ENCODE results near the gene TENM4. TPM values are rescaled to one million over a fixed set of nuclear protein-coding genes. Genes with fewer than 3 reads are reported as not detected.
"Not testable (repeated sequence)": the region's sequence is repeated elsewhere in the genome, so short reads cannot be mapped to it uniquely, and the experiment has no call there.

Gene TENM4
- total and polyA plus RNA-seq, 2 donors: 1.5 to 27.8 TPM

DNA sequence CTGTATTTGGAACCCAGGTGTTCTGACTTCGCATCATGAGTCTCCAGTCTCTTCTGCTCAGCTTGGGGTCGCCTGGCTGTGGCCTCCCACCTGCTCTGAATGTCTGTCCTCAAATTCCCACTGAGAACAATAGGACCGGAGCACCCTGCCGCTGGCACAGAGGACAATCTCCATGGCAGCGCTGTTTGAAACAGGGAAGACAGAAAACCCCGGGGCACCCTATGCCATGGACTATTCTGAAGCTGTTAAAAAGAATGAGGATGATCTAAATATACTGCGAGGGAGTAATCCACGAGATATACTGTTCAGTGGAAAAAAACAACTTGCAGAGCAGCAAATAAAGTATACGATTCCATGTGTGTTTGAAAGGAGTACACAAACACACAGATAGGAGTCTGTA, 450.6 kb downstream of the TENM4 start:
- Histone ChIP-seq H3K4me1 (ENCODE audit: insufficient read depth) (no peaks in the 10 kb centered on the region), H3K27ac (ENCODE audit: low read depth) (no peak overlapping the region)

DNA sequence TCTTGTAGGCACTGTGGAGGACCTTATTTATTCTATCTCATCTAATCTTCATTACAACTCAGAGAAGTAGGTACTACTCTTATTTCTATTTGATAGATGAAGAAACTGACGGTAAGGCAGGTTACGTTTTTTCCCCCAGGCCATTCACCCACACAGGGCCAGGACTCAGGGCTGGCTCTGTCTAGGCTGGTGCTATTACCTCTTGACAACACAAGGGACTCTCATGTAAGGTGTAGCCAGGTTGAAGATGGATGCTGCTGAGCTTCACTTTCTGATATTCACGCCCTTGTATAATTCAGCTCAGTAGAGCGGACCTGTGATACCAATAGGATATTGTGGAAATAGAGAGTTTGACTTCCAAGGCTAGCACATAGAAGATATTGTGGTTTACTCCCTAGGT, 453.1 kb downstream of the TENM4 start:
- no peaks in the 10 kb centered on the region for H3K4me1 ChIP-seq (ENCODE audit: insufficient read depth)
- no peak for DNase-seq (ENCODE audit: extremely low spot score)
- H3K4me3 ChIP-seq (ENCODE audit: low read depth, low read length): no peak overlapping the region
- 98% methylated on average over 4 of the region's 4 CpGs for WGBS
- no peaks in the 10 kb centered on the region for H3K36me3 ChIP-seq (ENCODE audit: insufficient read depth)
- no peak overlapping the region for H3K27ac ChIP-seq (ENCODE audit: low read depth)

More for the DNA sequence above, 450.6 kb downstream of the TENM4 start:
- no peaks in the 10 kb centered on the region for H3K36me3 ChIP-seq (ENCODE audit: insufficient read depth)
- DNase-seq (ENCODE audit: extremely low spot score): no peak
- H3K4me3 ChIP-seq (ENCODE audit: low read depth, low read length): no peak overlapping the region
- WGBS: 71% methylated on average over 9 of the region's 9 CpGs

DNA sequence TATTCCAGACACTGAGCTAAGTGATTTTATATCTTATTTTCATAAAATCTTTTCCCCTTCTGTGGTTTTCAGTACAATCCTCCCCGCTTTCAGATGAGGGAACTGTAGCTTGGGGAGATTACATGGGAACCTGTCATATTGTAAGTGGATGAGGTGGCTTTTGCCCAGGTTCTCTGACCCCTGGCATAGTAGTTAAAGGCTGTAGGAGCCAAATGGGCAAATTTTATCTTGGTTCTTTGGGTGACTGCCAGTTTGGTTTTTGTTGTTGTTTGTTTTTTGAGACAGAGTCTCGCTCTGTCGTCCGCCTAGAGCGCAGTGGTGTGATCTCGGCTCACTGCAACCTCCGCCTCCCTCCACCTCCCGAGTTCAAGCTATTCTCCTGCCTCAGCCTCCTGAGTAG, 454.5 kb downstream of the TENM4 start:
- no peak overlapping the region for H3K27ac ChIP-seq (ENCODE audit: low read depth)
- H3K36me3 ChIP-seq (ENCODE audit: insufficient read depth): no peaks in the 10 kb centered on the region
- 92% methylated on average over 8 of the region's 8 CpGs for WGBS
- no peaks in the 10 kb centered on the region for H3K4me1 ChIP-seq (ENCODE audit: insufficient read depth)
- no peak overlapping the region for H3K4me3 ChIP-seq (ENCODE audit: low read depth, low read length)
- no peak for DNase-seq (ENCODE audit: extremely low spot score)

DNA sequence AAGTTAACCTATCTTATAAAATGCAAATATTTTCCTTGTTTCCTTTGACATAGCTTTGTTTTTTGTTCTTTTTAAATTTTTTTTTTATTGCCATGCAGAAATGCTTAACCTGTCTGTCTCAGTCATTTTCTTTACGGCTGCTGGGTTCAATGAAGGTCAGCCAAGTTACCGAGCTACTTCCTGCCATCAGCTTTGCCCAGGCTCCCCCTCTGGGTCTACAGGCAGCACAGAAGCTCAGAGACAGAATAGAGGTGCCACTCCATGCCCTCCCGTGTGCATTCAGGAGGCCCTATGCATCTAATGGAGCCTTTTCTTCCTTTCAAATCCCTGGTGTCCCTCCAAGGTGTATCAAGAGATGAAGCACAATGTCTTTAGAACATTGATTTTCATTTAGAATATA, 455.2 kb downstream of the TENM4 start:
- H3K4me3 ChIP-seq (ENCODE audit: low read depth, low read length): no peak overlapping the region
- 60% methylated on average over 3 of the region's 3 CpGs for WGBS
- DNase-seq (ENCODE audit: extremely low spot score): no peak

GRCh38 chr11:78982473-78982872, 458.4 kb downstream of the TENM4 start:
- no peak for DNase-seq (ENCODE audit: extremely low spot score)
- H3K36me3 ChIP-seq (ENCODE audit: insufficient read depth): no peaks in the 10 kb centered on the region
- H3K4me3 ChIP-seq (ENCODE audit: low read depth, low read length): no peak overlapping the region
- 82% methylated on average over 4 of the region's 4 CpGs for WGBS
- H3K27ac ChIP-seq (ENCODE audit: low read depth): no peak overlapping the region
- no peaks in the 10 kb centered on the region for H3K4me1 ChIP-seq (ENCODE audit: insufficient read depth)

More for the DNA sequence above, 455.2 kb downstream of the TENM4 start:
- Histone ChIP-seq H3K4me1 (ENCODE audit: insufficient read depth) (no peaks in the 10 kb centered on the region), H3K36me3 (ENCODE audit: insufficient read depth) (no peaks in the 10 kb centered on the region), H3K27ac (ENCODE audit: low read depth) (no peak overlapping the region)

GRCh38 chr11:78981153-78981552, 459.7 kb downstream of the TENM4 start:
- 86% methylated on average over 3 of the region's 3 CpGs for WGBS
- Histone ChIP-seq H3K4me1 (ENCODE audit: insufficient read depth) (no peaks in the 10 kb centered on the region), H3K4me3 (ENCODE audit: low read depth, low read length) (no peak overlapping the region), H3K36me3 (ENCODE audit: insufficient read depth) (no peaks in the 10 kb centered on the region), H3K27ac (ENCODE audit: low read depth) (no peak overlapping the region)
- DNase-seq (ENCODE audit: extremely low spot score): no peak

DNA sequence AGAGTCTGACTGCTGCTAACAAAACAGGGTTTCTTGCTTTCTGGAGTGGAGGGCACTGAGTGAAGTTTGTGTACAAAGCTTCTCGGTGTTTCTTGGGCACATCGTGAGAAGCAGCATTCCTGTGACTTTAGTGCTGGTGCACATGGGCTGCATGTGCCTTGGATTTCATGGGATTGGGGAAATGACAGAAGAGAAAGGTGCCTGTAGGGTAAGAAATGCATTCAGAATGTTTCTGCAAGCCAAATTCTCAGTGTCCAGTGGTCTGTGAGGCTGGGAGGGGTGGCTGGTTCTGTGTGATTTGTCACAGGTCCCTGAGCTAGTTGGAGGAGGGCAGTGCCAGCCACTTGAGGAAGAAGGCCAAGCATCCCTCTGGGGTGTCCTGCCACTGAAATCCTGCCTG, 462.0 kb downstream of the TENM4 start:
- H3K4me1 ChIP-seq (ENCODE audit: insufficient read depth): no peaks in the 10 kb centered on the region
- no peaks in the 10 kb centered on the region for H3K36me3 ChIP-seq (ENCODE audit: insufficient read depth)
- H3K4me3 ChIP-seq (ENCODE audit: low read depth, low read length): no peak overlapping the region
- WGBS: 80% methylated on average over 2 of the region's 2 CpGs
- no peak for DNase-seq (ENCODE audit: extremely low spot score)
- no peak overlapping the region for H3K27ac ChIP-seq (ENCODE audit: low read depth)

GRCh38 chr11:78977848-78978247, 463.0 kb downstream of the TENM4 start:
- 87% methylated on average over 3 of the region's 3 CpGs for WGBS
- not testable (repeated sequence) for DNase-seq (ENCODE audit: extremely low spot score)

GRCh38 chr11:78977009-78977408, 463.8 kb downstream of the TENM4 start:
- H3K27ac ChIP-seq (ENCODE audit: low read depth): no peak overlapping the region
- WGBS: 97% methylated on average over 3 of the region's 3 CpGs
- no peak overlapping the region for H3K4me3 ChIP-seq (ENCODE audit: low read depth, low read length)

More at GRCh38 chr11:78977848-78978247, 463.0 kb downstream of the TENM4 start:
- H3K4me3 ChIP-seq (ENCODE audit: low read depth, low read length); H3K4me1 ChIP-seq (ENCODE audit: insufficient read depth); H3K36me3 ChIP-seq (ENCODE audit: insufficient read depth); H3K27ac ChIP-seq (ENCODE audit: low read depth): not testable (repeated sequence)

DNA sequence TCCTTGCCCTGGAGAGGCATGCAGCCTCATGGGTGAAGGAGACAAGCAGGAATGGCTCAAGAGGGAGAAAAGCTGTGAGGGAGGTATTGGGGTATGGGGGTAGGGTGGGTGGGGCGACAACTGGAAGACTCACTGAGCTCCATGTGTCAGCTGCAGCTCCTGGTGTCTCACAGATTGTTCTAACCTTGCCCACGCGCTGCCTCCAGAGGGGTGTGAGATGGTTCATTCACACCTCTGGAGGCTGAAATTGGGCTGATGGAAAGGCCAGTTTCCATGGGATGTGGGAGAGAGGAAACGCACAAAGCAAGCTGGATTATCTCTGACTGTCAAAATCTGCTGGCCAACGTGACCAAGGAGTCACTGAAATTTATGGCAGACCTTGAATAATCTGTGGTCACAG, 465.7 kb downstream of the TENM4 start:
- Histone ChIP-seq H3K36me3 (ENCODE audit: insufficient read depth) (no peaks in the 10 kb centered on the region), H3K4me1 (ENCODE audit: insufficient read depth) (no peaks in the 10 kb centered on the region), H3K27ac (ENCODE audit: low read depth) (no peak overlapping the region), H3K4me3 (ENCODE audit: low read depth, low read length) (no peak overlapping the region)
- no peak for DNase-seq (ENCODE audit: extremely low spot score)
- WGBS: 75% methylated on average over 5 of the region's 5 CpGs

More at GRCh38 chr11:78977009-78977408, 463.8 kb downstream of the TENM4 start:
- Histone ChIP-seq H3K4me1 (ENCODE audit: insufficient read depth) (no peaks in the 10 kb centered on the region), H3K36me3 (ENCODE audit: insufficient read depth) (no peaks in the 10 kb centered on the region)
- no peak for DNase-seq (ENCODE audit: extremely low spot score)

GRCh38 chr11:78973876-78974275, 467.0 kb downstream of the TENM4 start:
- H3K36me3 ChIP-seq (ENCODE audit: insufficient read depth): no peaks in the 10 kb centered on the region
- H3K27ac ChIP-seq (ENCODE audit: low read depth): no peak overlapping the region
- no peak for DNase-seq (ENCODE audit: extremely low spot score)
- H3K4me1 ChIP-seq (ENCODE audit: insufficient read depth): no peaks in the 10 kb centered on the region
- no peak overlapping the region for H3K4me3 ChIP-seq (ENCODE audit: low read depth, low read length)
- WGBS: 66% methylated on average over 1 of the region's 1 CpG

- DNase-seq (ENCODE audit: extremely low spot score): no peak
- Histone ChIP-seq H3K4me1 (ENCODE audit: insufficient read depth) (no peaks in the 10 kb centered on the region), H3K27ac (ENCODE audit: low read depth) (no peak overlapping the region), H3K4me3 (ENCODE audit: low read depth, low read length) (no peak overlapping the region), H3K36me3 (ENCODE audit: insufficient read depth) (no peaks in the 10 kb centered on the region)
These were observed 468.2 kb downstream of the TENM4 start for GRCh38 chr11:78972590-78972989.

- WGBS: 83% methylated on average over 7 of the region's 7 CpGs
These were observed 468.7 kb downstream of the TENM4 start for GRCh38 chr11:78972177-78972576.

GRCh38 chr11:78967811-78968210, 473.0 kb downstream of the TENM4 start:
- WGBS: 92% methylated on average over 3 of the region's 3 CpGs
- H3K27ac ChIP-seq (ENCODE audit: low read depth): no peak overlapping the region
- no peak for DNase-seq (ENCODE audit: extremely low spot score)
- no peaks in the 10 kb centered on the region for H3K36me3 ChIP-seq (ENCODE audit: insufficient read depth)
- H3K4me3 ChIP-seq (ENCODE audit: low read depth, low read length): no peak overlapping the region
- H3K4me1 ChIP-seq (ENCODE audit: insufficient read depth): no peaks in the 10 kb centered on the region

More at GRCh38 chr11:78972177-78972576, 468.7 kb downstream of the TENM4 start:
- Histone ChIP-seq H3K4me1 (ENCODE audit: insufficient read depth) (no peaks in the 10 kb centered on the region), H3K36me3 (ENCODE audit: insufficient read depth) (no peaks in the 10 kb centered on the region), H3K27ac (ENCODE audit: low read depth) (no peak overlapping the region), H3K4me3 (ENCODE audit: low read depth, low read length) (no peak overlapping the region)
- no peak for DNase-seq (ENCODE audit: extremely low spot score)

GRCh38 chr11:78965432-78965831, 475.4 kb downstream of the TENM4 start:
- WGBS: 87% methylated on average over 8 of the region's 8 CpGs
- no peaks in the 10 kb centered on the region for H3K36me3 ChIP-seq (ENCODE audit: insufficient read depth)
- H3K4me1 ChIP-seq (ENCODE audit: insufficient read depth): no peaks in the 10 kb centered on the region
- no peak overlapping the region for H3K27ac ChIP-seq (ENCODE audit: low read depth)
- no peak overlapping the region for H3K4me3 ChIP-seq (ENCODE audit: low read depth, low read length)
- no peak for DNase-seq (ENCODE audit: extremely low spot score)

Data from urinary bladder (tissue), 4 donors.